NCI-H2171 (cell line): Measurements from ENCODE around the gene DLG2.

ENCODE experiments used
- DNase-seq: peaks from one replicate; lab custom pipeline; 2025; lab: John Stamatoyannopoulos, UW

The DLG2 gene

GRCh38 chr11:84660257-84660977, 966.7 kb downstream of the DLG2 start:
- no peak for DNase-seq

GRCh38 chr11:84655712-84656111, 971.4 kb downstream of the DLG2 start:
- no peak for DNase-seq

- DNase-seq: no peak
Observed at GRCh38 chr11:84648471-84648870, 978.7 kb downstream of the DLG2 start.

GRCh38 chr11:84645988-84646694, 981.0 kb downstream of the DLG2 start:
- no peak for DNase-seq

- no peak for DNase-seq
Observed at GRCh38 chr11:84642500-84642899, 984.6 kb downstream of the DLG2 start.

GRCh38 chr11:84634309-84634708, 992.8 kb downstream of the DLG2 start:
- DNase-seq: no peak

- no peak for DNase-seq
Observed at GRCh38 chr11:84628871-84629620, 998.1 kb downstream of the DLG2 start.

- no peak for DNase-seq
Observed at GRCh38 chr11:84626256-84626655, 1000.9 kb downstream of the DLG2 start.

GRCh38 chr11:84612645-84613044, 1014.5 kb downstream of the DLG2 start:
- no peak for DNase-seq

GRCh38 chr11:84608837-84609196, 1018.3 kb downstream of the DLG2 start:
- no peak for DNase-seq

- DNase-seq: no peak
Observed at GRCh38 chr11:84607975-84608836, 1018.9 kb downstream of the DLG2 start.

- DNase-seq: no peak
Observed at GRCh38 chr11:84594602-84595001, 1032.5 kb downstream of the DLG2 start.

GRCh38 chr11:84590106-84590505, 1037.0 kb downstream of the DLG2 start:
- no peak for DNase-seq

- no peak for DNase-seq
Observed at GRCh38 chr11:84588131-84588829, 1038.9 kb downstream of the DLG2 start.

GRCh38 chr11:84583106-84583505, 1044.0 kb downstream of the DLG2 start:
- no peak for DNase-seq

- no peak for DNase-seq
Observed at GRCh38 chr11:84581083-84581482, 1046.1 kb downstream of the DLG2 start.

GRCh38 chr11:84580428-84580827, 1046.7 kb downstream of the DLG2 start:
- no peak for DNase-seq

- DNase-seq: no peak
Observed at GRCh38 chr11:84573868-84574267, 1053.3 kb downstream of the DLG2 start.

GRCh38 chr11:84566671-84567070, 1060.5 kb downstream of the DLG2 start:
- DNase-seq: no peak

GRCh38 chr11:84564867-84565184, 1062.3 kb downstream of the DLG2 start:
- no peak for DNase-seq

GRCh38 chr11:84564180-84564866, 1062.8 kb downstream of the DLG2 start:
- no peak for DNase-seq
